Endothelial cell (in vitro differentiated cells): Measurements from ENCODE around the gene CXXC1. TPM values are rescaled to one million over a fixed set of nuclear protein-coding genes. Genes with fewer than 3 reads are reported as not detected.
"Not testable (repeated sequence)": the region's sequence is repeated elsewhere in the genome, so short reads cannot be mapped to it uniquely, and the experiment has no call there.

Experiments used
- DNase-seq: peaks from one replicate; pipeline ENCODE4 v3.0.0; 2021; ENCODE audit warnings: low spot score
- H3K27ac Mint-ChIP-seq: one replicate; pipeline ENCODE4 v1.8.0; 2021; ENCODE audit warnings: mixed read lengths, inconsistent platforms; ENCODE audit not compliant: unreplicated experiment
- H3K27me3 Mint-ChIP-seq: one replicate; pipeline ENCODE4 v1.8.0; 2021; ENCODE audit warnings: mild to moderate bottlenecking, moderate library complexity, mixed read lengths, inconsistent platforms; ENCODE audit not compliant: unreplicated experiment
- H3K36me3 Mint-ChIP-seq: one replicate; pipeline ENCODE4 v1.8.0; 2021; ENCODE audit warnings: mild to moderate bottlenecking, low read depth, mixed read lengths, inconsistent platforms; ENCODE audit not compliant: unreplicated experiment
- H3K4me1 Mint-ChIP-seq: one replicate; pipeline ENCODE4 v1.8.0; 2021; ENCODE audit warnings: mild to moderate bottlenecking, mixed read lengths, inconsistent platforms; ENCODE audit not compliant: unreplicated experiment
- H3K4me3 Mint-ChIP-seq: one replicate; pipeline ENCODE4 v1.8.0; 2021; ENCODE audit warnings: mild to moderate bottlenecking, mixed read lengths, inconsistent platforms; ENCODE audit not compliant: unreplicated experiment
- H3K9me3 Mint-ChIP-seq: one replicate; pipeline ENCODE4 v1.8.0; 2021; ENCODE audit warnings: mixed read lengths, inconsistent platforms; ENCODE audit not compliant: unreplicated experiment
- CTCF ChIP-seq: fragments of 200-600 bp; sonication (generic); IDR thresholded peaks from one replicate; pipeline ENCODE4 v1.5.0; 2021; ENCODE audit warnings: antibody characterized with exemption; ENCODE audit not compliant: unreplicated experiment
- total RNA-seq: library from RNA; stranded (reverse); fragmentation: NEBNext Ultra II Directional; extraction: Animal tissue kit (Norgen Biotek cat#: 25700); gene quantifications from one replicate; pipeline ENCODE4 v1.2.1, GENCODE V29; 2021; ENCODE audit not compliant: unreplicated experiment

Gene CXXC1
- total RNA-seq, 1 donor from 2014 or later, result 71.7 TPM

GRCh38 chr18:50312296-50313030 lies 25.0 kb upstream of the CXXC1 start:
- H3K27ac Mint-ChIP-seq, result no peak overlapping the region
- DNase-seq, result no peak
- no peaks in the 10 kb centered on the region for H3K9me3 Mint-ChIP-seq
- TF ChIP-seq CTCF, result no peak
- no peaks in the 10 kb centered on the region for H3K36me3 Mint-ChIP-seq
- peaks cover 3% of the 10 kb centered on the region for H3K27me3 Mint-ChIP-seq
- no peak overlapping the region for H3K4me3 Mint-ChIP-seq
- H3K4me1 Mint-ChIP-seq, result peaks cover 4% of the 10 kb centered on the region

GRCh38 chr18:50311650-50312049 lies 24.2 kb upstream of the CXXC1 start:
- peaks cover 4% of the 10 kb centered on the region for H3K4me1 Mint-ChIP-seq

GRCh38 chr18:50310080-50310479 lies 22.6 kb upstream of the CXXC1 start:
- H3K27me3 Mint-ChIP-seq, result peaks cover 3% of the 10 kb centered on the region

More at GRCh38 chr18:50311650-50312049, 24.2 kb upstream of the CXXC1 start:
- Mint-ChIP-seq H3K27me3 (peaks cover 3% of the 10 kb centered on the region), H3K4me3 (no peak overlapping the region), H3K9me3 (no peaks in the 10 kb centered on the region), H3K36me3 (no peaks in the 10 kb centered on the region), H3K27ac (no peak overlapping the region)
- no peak for TF ChIP-seq CTCF
- DNase-seq, result no peak

DNA sequence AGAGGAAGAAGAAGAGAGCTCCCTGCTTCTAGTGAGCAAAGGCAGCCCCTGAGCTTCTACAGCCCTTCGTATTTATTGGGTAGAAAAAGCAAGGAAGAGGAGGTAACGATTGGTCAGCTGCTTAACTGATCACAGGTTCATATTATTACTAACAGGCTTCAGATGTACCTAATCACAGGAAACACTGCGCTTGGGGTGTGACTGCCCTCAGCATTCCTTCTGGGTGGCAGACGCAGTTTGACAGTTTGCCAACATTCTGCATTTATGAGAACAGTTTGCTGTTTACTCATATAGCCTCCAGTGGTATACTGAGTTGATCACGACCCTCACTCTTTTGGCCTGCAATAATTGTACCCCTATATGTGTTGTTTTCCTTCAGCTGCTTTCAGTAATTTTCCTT lies 21.4 kb upstream of the CXXC1 start:
- not testable (repeated sequence) for H3K9me3 Mint-ChIP-seq, H3K27ac Mint-ChIP-seq, H3K36me3 Mint-ChIP-seq, H3K4me3 Mint-ChIP-seq, H3K4me1 Mint-ChIP-seq, H3K27me3 Mint-ChIP-seq, DNase-seq

More at GRCh38 chr18:50310080-50310479, 22.6 kb upstream of the CXXC1 start:
- Mint-ChIP-seq H3K27ac (no peak overlapping the region), H3K4me3 (no peak overlapping the region), H3K4me1 (peaks cover 4% of the 10 kb centered on the region), H3K9me3 (no peaks in the 10 kb centered on the region), H3K36me3 (no peaks in the 10 kb centered on the region)
- DNase-seq, result no peak
- TF ChIP-seq CTCF, result no peak

- peaks cover 3% of the 10 kb centered on the region for H3K27me3 Mint-ChIP-seq
Measured at GRCh38 chr18:50307738-50308470, 20.4 kb upstream of the CXXC1 start.

More at GRCh38 chr18:50307738-50308470, 20.4 kb upstream of the CXXC1 start:
- TF ChIP-seq CTCF, result no peak
- Mint-ChIP-seq H3K36me3 (no peaks in the 10 kb centered on the region), H3K27ac (no peak overlapping the region), H3K4me3 (peak overlapping the region; percentile 89), H3K4me1 (peaks cover 4% of the 10 kb centered on the region), H3K9me3 (no peaks in the 10 kb centered on the region)
- peak; percentile 75 for DNase-seq
